ENCODE results near the gene ACBD6.

GRCh38 chr1:180376253-180376652 is 126.1 kb downstream of the ACBD6 start:
- no peak for TF ChIP-seq CTCF (IDR thresholded peaks at IDR 0.05)
- TF ChIP-seq POLR2AphosphoS5 (IDR thresholded peaks at IDR 0.05): no peak
- TF ChIP-seq POLR2A (IDR thresholded peaks at IDR 0.05): no peak

Measured in breast epithelium (tissue), 3 donors.